ENCODE data around the gene CBL.

The CBL gene

DNA sequence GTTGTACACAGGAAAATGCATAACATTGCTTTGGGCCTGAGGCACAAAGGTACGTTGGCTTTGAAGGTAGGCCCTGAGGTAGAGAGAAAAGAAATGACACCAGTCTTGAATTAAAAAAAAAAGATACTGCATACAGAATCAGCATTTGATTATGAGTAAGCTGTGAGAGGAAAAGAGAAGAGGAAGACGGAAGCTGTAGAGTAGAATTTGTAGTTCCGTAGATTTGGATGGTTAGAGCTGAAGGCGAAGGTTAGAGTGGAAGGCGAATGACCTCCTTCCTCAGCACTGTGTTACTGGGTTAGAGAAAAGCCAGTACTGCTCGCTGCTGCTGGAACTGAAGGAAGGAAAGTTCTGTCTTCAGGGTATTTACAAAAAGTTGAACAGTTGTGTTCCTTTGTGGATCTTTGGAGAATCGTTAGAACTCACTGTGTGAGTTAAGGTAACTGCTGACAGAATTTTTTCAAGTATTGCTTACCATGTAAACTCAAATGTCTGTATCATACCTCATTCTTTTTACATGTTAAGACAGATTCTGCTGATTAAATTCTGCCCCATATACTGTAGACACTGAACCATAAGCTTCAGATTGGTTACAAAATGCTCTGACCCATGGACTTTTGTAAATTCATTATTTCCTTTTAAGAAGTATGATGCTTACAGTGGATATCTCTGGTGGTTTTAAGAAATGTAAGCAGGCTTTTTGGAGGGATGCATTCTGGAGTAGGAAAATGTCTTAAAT is 60.5 kb downstream of the CBL start:
- DNase-seq (ENCODE audit: low read depth in 2 of 2) = no peak

DNA sequence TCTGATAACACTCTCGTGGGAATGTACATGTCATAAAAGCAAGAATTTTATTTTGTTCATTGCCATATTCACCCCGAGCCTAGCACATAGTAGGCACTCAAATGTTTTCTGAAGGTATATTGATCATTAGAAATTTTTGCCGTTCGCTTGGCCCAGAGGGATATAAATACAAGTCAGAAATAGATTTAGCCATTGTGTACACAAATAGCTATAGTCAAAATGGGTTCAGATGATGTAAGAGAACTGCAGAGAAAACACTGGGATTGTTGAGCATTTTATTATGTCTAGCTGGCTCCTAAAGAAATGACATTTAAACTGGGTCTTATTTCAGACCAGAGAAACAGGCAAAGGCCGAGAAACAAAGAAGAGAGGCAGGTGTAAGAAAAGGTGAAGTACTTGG is 61.5 kb downstream of the CBL start:
- no peak for DNase-seq (ENCODE audit: low read depth in 2 of 2)

DNA sequence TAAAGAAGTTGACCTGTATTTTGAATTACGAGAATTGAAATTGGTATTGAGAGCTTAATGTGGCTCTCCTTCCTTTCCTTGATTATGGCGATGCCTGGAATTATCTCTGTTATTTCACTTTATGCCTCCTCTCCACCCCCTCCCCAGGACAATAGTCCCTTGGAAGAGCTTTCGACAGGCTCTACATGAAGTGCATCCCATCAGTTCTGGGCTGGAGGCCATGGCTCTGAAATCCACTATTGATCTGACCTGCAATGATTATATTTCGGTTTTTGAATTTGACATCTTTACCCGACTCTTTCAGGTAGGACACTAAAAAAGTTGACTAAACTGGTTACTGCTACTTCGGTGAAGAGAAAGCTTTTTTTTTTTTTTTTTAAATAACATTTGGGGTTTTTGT is 67.6 kb downstream of the CBL start:
- DNase-seq (ENCODE audit: low read depth in 2 of 2) = no peak

DNA sequence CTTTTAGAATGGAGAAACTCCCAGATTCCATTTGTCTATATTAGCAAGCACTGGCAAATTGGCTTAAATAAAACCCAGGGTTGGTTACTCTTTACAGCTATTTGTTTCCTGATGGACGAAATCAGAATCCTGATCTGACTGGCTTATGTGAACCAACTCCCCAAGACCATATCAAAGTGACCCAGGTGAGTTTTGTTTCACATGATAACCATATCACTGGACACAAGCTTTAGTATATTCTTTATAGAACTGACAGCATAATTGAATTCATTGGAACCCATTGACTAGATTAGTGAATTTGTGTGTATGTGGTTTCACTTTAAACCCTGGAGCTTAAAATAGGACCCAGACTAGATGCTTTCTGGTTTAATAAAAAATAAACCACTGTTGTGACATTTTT is 71.5 kb downstream of the CBL start:
- no peak for DNase-seq (ENCODE audit: low read depth in 2 of 2)

DNA sequence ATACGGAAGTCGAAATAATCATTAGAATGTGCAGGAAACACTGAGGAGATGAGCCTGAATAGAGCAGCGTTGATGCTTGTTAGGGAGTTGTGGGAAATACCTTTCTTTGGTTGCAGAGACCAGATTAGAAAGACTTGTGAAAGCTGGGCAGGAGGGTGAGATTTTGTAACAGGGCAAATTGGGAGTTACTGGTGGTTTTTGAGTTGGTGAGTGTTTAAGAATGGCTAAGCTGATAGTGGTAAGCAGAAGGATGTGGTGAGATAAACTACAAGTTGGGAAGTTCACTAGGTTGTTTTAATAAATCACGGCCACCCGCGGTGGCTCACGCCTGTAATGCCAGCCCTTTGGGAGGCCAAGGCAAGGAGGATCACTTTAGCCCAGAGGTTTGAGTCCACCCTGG is 76.4 kb downstream of the CBL start:
- no peak for DNase-seq (ENCODE audit: low read depth in 2 of 2)

DNA sequence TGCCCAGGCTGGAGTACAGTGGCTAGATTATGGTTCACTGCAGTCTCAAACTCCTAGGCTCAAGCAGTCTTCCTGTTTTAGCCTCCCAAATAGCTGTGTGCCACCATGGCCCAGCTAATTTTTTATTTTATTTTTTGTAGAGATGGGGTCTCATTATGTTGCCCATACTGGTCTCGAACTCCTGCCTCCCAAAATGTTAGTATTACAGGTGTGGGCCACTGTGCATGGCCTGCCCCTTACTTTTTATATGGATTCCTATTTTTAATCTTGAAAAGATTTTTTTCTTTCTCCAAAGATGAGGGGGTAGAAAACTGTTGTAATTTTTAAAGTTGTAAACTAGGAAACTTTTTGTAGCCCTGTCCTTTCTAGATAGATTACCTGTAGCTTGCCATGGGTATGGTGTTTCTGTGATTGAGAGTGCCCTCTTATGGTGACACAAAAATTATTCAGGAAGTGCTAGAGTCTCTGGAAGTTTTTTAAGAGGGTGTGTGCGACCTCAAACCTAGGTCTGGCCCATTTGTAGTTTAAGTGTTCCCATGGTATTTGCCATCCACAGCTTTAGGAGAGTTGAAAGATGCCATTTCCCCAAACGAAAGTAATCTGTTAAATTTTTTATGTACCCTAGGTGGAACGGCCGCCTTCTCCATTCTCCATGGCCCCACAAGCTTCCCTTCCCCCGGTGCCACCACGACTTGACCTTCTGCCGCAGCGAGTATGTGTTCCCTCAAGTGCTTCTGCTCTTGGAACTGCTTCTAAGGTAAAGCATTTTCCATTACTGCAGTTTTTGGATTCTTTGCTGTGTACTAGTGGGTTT is 78.4 kb downstream of the CBL start:
- DNase-seq (ENCODE audit: low read depth in 2 of 2) = no peak

DNA sequence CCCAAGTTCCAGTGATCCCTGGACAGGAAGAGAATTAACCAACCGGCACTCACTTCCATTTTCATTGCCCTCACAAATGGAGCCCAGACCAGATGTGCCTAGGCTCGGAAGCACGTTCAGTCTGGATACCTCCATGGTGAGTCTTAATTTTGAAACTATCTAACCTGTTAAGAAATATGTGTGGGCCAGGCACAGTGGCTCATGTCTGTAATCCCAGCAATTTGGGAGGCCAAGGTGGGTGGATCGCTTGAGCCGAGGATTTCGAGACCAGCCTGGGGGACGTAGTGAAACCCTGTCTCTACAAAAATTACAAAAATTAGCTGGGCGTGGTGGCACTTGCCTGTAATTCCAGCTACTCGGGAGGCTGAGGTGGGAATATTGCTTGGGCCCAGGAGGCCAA is 79.3 kb downstream of the CBL start:
- no peak for DNase-seq (ENCODE audit: low read depth in 2 of 2)

DNA sequence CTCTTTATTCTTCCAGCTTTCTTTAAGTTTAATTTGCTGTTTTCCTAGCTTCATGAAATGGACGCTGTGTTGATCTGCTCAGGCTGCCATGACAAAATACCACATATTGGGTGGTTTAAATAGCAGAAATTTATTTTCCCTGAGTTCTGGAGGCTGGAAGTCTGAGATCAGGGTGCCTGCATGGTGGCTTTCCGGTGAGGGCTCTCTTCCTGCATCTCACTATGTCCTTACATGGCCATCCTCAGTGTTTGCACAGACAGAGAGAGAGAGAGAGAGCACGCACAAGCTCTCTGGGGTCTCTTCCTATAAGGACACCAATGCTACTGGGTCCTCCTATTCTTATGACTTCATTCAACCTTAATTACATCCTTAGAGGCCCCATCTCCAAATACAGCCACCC is 82.1 kb downstream of the CBL start:
- DNase-seq (ENCODE audit: low read depth in 2 of 2) = no peak

DNA sequence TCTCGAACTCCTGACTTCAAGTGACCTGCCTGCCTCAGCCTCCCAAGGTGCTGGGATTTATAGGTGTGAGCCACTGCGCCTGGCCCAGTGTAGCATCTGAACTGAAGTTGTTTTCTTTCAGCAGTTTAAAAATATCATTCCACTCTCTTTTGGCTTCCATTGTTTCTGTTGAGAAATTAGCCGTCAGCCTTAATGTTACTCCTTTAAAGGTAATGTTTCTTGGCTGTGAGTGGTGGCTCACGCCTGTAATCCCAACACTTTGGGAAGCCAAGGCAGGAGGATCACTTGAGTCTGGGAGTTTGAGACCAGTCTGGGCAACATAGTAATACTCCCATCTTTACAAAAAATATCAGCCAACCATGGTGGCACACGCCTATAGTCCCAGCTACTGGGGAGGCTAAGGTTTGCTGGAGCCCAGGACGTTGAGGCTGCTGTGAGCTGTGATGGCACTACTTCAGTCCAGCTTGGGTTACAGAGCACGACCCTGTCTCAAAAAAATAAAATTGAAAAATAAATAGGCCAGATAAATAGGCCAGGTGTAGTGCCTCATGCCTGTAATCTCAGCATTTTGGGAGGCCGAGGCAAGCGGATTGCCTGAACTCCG is 84.9 kb downstream of the CBL start:
- DNase-seq (ENCODE audit: low read depth in 2 of 2) = no peak

DNA sequence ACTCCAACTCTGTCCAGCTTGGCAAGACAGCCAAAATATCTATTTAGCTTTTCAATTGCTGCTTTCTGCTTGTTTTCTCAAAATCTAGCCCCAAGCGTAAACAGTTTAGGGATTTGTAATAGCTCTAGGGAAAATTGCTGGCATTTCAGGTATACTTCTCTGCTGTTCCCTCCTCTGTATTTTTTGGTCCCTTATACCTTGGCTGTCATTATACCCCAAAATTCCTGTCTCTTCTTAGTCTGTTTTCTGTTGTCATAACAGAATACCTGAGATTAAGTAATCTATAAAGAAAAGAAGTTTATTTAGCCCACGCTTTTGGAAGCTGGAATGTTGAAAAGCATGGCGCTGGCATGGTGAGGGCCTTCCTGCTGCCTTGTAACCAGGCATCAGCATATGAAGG is 87.3 kb downstream of the CBL start:
- DNase-seq (ENCODE audit: low read depth in 2 of 2) = no peak

DNA sequence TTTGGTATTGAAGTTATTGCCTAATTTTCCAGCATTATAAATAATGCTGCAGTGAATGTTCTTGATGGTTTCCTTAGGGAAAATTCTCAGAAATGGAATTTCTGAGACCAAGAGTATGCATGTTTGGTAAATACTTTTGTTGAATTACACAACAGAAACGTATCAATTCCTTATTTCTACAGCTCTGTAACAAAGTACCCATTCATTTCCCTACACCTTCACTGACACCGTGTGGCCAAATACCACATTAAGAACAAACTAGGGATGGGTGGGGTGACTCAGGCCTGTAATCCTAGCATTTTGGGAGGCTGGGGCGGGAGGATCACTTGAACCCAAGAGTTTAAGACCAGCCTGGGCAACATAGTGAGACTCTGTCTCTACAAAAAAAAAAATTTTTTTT is 89.0 kb downstream of the CBL start:
- no peak for DNase-seq (ENCODE audit: low read depth in 2 of 2)

DNA sequence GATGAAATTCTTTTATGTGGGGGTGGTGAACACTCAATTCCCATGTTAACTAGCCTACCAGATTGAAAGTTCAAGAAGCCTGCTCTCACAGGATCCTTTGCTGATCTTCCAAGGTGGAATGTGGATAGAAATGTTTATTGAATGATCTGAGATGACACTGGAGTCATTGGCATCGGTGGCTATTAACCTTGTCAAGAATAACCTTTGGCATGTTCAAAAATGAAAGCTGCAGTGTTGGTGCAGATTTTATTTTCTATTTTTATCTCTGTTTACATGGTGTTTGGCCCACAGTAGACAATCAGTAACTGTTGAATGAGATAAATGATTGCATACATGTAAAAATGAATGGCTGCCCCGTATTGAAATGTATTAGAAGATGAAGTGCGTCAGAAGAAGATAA is 91.8 kb downstream of the CBL start:
- DNase-seq (ENCODE audit: low read depth in 2 of 2) = no peak

DNA sequence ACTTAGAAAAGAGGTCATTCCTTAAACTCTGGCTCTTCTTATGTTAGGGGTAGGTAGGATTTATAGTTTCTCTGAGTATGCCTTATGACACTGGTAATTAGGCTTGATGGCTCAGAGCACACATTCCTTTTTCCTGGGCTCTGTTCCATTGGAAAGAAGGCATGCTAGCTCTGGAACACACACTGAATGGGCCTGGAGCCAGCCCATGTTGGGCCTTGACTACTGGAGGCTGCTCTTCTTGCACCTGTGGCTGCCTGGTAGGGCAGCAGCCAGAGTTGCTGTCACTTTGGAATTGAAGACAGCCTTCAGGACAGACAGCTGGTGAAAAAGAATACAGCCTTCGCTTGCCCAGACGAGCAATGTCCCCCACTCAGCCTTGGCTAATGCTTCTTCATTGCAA is 92.6 kb downstream of the CBL start:
- no peak for DNase-seq (ENCODE audit: low read depth in 2 of 2)

DNA sequence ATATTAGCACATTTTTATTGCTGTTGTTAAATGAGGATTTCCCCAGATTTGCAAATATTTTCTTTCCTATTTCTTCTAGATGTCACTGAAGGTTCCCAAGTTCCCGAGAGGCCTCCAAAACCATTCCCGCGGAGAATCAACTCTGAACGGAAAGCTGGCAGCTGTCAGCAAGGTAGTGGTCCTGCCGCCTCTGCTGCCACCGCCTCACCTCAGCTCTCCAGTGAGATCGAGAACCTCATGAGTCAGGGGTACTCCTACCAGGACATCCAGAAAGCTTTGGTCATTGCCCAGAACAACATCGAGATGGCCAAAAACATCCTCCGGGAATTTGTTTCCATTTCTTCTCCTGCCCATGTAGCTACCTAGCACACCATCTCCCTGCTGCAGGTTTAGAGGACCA is 93.3 kb downstream of the CBL start:
- DNase-seq (ENCODE audit: low read depth in 2 of 2) = no peak

DNA sequence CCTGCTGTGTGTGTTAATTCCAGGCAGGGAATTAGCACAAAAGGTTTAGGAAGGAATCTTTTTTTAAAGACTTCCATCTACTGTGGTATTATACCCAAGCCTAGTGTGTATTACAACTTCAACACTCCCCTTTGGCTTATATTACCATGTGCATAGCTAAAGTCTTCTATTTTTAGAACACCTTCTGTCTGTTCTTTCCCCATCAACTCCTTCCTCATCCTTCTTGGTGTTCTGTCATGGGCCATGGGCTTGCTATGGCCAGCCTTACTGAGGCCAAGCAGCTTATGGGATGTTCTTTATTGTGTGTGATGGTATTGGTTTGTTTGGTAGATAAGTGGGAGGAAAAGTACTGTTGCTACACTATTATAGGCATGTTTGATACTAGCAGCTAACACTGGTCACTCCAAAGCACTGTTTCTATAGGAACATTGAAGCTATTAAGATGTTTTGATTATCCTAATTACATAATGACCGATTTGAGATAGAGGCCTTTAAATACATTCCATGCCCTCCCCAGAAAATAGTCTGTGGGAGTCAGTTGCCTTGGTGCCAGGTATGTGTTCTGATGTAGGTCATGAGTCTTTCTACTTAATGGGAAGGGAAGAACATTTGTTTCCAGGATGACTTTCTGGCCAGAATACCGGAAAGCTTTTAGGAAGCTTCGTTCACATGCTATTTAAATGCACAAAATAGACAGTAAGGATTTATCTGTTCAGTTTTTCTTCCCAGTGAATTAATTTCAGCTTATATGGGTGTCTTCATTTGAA is 94.2 kb downstream of the CBL start:
- no peak for DNase-seq (ENCODE audit: low read depth in 2 of 2)

DNA sequence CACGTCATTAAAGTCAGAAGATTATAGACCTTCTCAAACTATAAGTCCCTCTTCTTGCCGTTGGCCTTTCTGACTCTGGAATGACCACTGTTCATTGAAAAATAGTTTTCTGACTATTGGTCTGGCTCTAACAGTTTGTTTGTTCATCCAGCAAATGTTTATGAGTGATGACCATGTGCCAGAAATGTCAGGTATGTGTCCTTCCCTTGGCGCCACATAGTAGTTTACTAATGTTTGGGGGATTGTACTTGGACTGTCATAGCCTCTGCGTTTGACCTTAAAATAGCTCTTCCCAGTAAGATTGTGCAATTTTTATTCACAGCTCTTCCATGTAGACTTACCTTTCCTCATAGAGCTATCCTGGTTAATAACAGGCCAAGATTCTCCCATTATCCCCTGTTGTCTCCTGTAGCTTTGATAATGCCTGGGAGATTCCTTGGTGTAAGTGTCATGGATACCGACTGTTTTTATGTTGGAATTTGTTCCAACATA is 97.1 kb downstream of the CBL start:
- no peak for DNase-seq (ENCODE audit: low read depth in 2 of 2)

DNA sequence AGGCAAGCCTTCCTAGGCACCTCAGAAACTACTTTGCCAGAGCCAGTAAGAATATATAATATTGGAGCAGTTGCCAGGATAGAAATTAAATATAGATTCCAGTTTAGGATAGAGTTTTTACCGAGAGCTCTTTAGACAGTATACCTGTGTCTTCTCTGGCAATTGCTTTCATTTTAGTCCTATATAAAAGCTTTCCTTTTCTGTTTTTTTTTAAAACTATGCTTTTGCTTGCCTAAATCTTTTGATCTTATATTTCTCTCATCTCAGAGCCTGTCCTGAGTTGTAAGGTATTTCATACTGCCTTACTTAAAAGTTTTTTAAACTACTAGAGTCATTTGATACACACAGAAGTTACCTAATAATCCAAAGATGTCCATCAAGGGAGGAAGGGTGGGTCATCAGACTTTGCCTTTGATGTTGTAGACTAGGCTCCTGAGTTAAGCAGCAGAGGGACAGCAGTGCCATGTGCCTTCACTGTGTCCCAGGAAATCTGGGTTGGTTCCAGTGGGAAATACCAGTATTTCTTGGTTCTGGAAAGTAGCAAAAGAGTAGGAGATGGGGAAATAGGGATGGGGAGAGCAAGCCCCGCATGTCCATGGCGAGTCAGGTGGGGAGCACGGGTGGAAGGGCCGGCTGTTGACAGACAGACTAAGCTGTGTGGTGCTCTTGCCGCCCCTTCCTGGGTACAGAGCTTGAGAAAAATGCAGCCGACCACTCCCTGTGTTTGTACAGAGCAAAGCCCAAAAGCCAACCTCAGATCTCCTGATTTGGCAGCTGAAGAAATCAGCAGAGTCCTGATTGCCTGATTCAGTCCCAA is 99.6 kb downstream of the CBL start:
- DNase-seq (ENCODE audit: low read depth in 2 of 2) = no peak

DNA sequence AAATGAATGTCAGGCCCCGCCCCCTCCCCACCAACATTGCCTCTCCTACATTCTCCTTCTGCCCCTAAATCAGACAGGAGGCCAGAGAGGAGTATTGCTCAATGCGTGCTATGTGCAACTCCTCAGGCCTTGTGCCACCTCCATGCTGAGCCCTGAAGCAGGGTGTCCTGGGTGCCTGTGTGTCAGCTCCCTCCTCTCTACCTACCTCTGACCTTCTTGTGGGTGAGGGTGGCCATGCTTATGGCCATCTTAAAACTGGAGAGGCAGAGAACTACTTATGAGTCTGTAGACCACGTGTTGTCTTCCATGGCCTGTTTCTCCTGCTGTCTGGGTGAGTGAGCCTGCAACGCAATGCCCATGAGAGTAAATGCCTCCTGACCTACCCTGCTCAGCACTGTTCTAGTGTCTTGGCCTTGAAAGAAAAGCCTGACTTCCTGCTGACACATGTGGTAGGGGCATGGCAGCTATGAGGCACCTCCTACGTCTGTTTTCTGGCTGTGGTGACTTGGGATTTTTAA is 100.3 kb downstream of the CBL start:
- no peak for DNase-seq (ENCODE audit: low read depth in 2 of 2)

DNA sequence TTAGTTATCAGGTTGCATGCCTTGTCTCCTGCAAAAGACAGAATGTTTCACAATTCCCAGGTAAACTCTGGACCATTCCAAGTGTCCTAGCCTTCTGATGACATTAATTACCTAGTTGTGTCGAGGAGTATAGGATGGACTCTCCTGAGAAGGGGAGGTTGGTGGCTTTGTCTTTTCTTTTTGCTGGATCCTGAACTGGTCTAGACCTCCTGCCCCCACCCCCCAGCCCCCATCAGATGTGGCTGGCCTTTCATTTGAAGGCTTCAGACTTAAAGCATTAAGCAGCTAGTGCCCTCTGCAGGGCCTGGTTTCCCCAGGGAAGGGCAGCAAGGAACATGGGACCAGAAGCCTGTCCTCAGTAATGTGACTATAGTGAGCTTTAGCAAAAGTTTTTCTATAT is 101.1 kb downstream of the CBL start:
- DNase-seq (ENCODE audit: low read depth in 2 of 2) = no peak

DNA sequence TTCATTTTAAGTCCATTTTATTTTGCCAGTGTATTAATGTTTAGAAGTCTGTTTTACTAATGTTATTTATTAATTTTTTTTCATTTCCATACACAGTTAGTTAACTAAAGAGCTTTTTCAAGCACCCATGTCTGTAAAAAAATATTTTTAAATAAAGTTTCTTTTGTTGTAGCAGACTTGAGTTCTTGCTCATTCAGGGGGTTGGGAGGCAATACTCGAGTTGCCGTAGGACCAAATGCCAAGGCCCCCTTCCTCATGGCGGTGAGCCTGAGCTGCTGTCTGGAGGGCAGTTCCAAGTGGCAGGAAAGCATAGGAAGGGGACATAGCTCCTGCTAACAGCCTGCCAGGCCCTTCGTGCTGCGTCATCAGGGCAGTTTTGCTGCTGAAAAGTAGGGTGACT is 101.8 kb downstream of the CBL start:
- no peak for DNase-seq (ENCODE audit: low read depth in 2 of 2)

DNA sequence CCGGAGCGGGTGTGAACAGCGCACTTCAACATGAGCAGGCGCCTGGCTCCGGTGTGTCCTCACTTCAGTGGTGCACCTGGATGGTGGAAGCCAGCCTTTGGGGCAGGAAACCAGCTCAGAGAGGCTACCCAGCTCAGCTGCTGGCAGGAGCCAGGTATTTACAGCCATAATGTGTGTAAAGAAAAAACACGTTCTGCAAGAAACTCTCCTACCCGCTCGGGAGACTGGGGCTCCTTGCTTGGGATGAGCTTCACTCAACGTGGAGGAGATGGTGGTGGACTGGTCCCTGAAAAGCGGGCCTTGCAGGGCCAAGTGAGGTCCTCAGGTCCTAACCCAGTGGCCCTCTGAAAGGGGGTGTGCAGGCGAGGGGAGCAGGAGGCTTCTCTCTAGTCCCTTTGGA is 103.3 kb downstream of the CBL start:
- no peak for DNase-seq (ENCODE audit: low read depth in 2 of 2)
